K562 (cell line): ENCODE measurements around the gene INHBE. TPM values are rescaled to one million over a fixed set of nuclear protein-coding genes. Genes with fewer than 3 reads are reported as not detected.

Source experiments
- ARID1B ChIP-seq: fragments of 450-650 bp; IDR thresholded peaks from 2 replicates; pipeline ENCODE4 v1.6.1; 2016; ENCODE audit warnings: antibody characterized with exemption, mild to moderate bottlenecking, inconsistent platforms
- BMI1 ChIP-seq: fragments of 150-350 bp; IDR thresholded peaks from 2 replicates; pipeline ENCODE4 v1.6.1; 2014; ENCODE audit warnings: low read length
- CBX8 ChIP-seq: fragments of 200-600 bp; sonication (generic); IDR thresholded peaks from 2 replicates; pipeline ENCODE4 v1.6.1; 2012; ENCODE audit warnings: borderline replicate concordance, mixed run types, low read depth, mild to moderate bottlenecking, moderate library complexity, mixed read lengths, low read length, control low read depth, inconsistent platforms; ENCODE audit not compliant: poor library complexity, severe bottlenecking; ENCODE audit errors: extremely low read depth
- GABPB1 ChIP-seq: sonication (generic); formaldehyde crosslinking; IDR thresholded peaks from 2 replicates; pipeline ENCODE4 v1.8.0; 2022; ENCODE audit warnings: mild to moderate bottlenecking, missing genetic modification reagents
- GABPB2 ChIP-seq: fragments of 250-450 bp; sonication (Bioruptor Pico); conservative IDR thresholded peaks from 2 replicates; pipeline ENCODE4 v1.5.1; 2021; ENCODE audit warnings: mild to moderate bottlenecking
- GTF2F1 ChIP-seq: IDR thresholded peaks from 2 replicates; pipeline ENCODE4 v1.6.1; 2011; ENCODE audit warnings: low read depth, low read length, improper control_type of control experiment
- HSF4 ChIP-seq: fragments of 250-450 bp; sonication (Bioruptor Pico); IDR thresholded peaks from 2 replicates; pipeline ENCODE4 v2.1.2; 2022; ENCODE audit warnings: mild to moderate bottlenecking, moderate library complexity, borderline replicate concordance
- MAZ ChIP-seq, 2 experiments: fragments of 450-650 bp in 1 of 2; sonication (generic) in 1 of 2; formaldehyde crosslinking; IDR thresholded peaks in 1 of 2; conservative IDR thresholded peaks in 1 of 2; 2 replicates each; pipeline versions ENCODE4 v1.4.0 to v1.5.0; 2020; ENCODE audit warnings: mild to moderate bottlenecking in 1 of 2, missing genetic modification reagents in 1 of 2
- MTA1 ChIP-seq: fragments of 450-650 bp; IDR thresholded peaks from 2 replicates; pipeline ENCODE4 v1.6.1; 2017; ENCODE audit warnings: borderline replicate concordance
- RBM39 ChIP-seq: fragments of 200-400 bp; formaldehyde crosslinking; optimal IDR thresholded peaks from 2 replicates; pipeline ENCODE3; 2018; ENCODE audit warnings: low read depth, low read length
- RCOR1 ChIP-seq, 2 experiments: IDR thresholded peaks; 2 replicates each; pipeline ENCODE4 v1.6.1; 2012; ENCODE audit warnings: low read depth in 2 of 2, low read length in 2 of 2, borderline replicate concordance in 1 of 2, improper control_type of control experiment in 1 of 2
- SP1 ChIP-seq: sonication (generic); formaldehyde crosslinking; IDR thresholded peaks from 2 replicates; pipeline ENCODE4 v1.8.1; 2022; ENCODE audit warnings: mild to moderate bottlenecking, missing genetic modification reagents
- TSC22D4 ChIP-seq: fragments of 450-650 bp; IDR thresholded peaks from 2 replicates; pipeline ENCODE4 v1.6.1; 2016; ENCODE audit warnings: missing genetic modification characterization, missing biosample characterization, control low read depth
- USF2 ChIP-seq: sonication (generic); formaldehyde crosslinking; IDR thresholded peaks from 2 replicates; pipeline ENCODE4 v1.5.0; 2020; ENCODE audit warnings: missing genetic modification reagents
- ZNF277 ChIP-seq: fragments of 250-450 bp; sonication (Bioruptor Pico); IDR thresholded peaks from 2 replicates; pipeline ENCODE4 v1.8.0; 2022; ENCODE audit warnings: inconsistent platforms, mild to moderate bottlenecking, moderate library complexity, borderline replicate concordance
- ZNF592 ChIP-seq: fragments of 450-650 bp; IDR thresholded peaks from 2 replicates; pipeline ENCODE4 v1.6.1; 2017; ENCODE audit warnings: antibody characterized with exemption, mild to moderate bottlenecking
- polyA plus RNA-seq, 8 experiments: library from polyadenylated mRNA; depleted of rRNA in 4 of 8; stranded (reverse) in 5 of 8; unstranded in 3 of 8; fragments of >200 nt; fragmentation: Nextera tagmentation in 2 of 8; fragmentation: Illumina TruSeq in 1 of 8; extraction: Ambion mirVana in 2 of 8; extraction: Trizol in 1 of 8; gene quantifications; 2 replicates each; pipeline versions ENCODE4 v1.2.1 to v1.2.3, GENCODE V29; 2011 to 2014; ENCODE audit warnings: inconsistent platforms in 1 of 8, missing spikeins in 1 of 8
- total RNA-seq, 7 experiments: library from RNA; depleted of rRNA in 6 of 7; stranded (reverse); fragments of >200 nt in 6 of 7; fragmentation: Illumina TruSeq in 2 of 7; extraction: Trizol in 2 of 7; gene quantifications; 2 replicates each; pipeline versions ENCODE4 v1.2.1 to v1.2.3, GENCODE V29; 2011 to 2021; ENCODE audit warnings: low replicate concordance in 1 of 7

Gene INHBE
- total and polyA plus RNA-seq, 9 of the 15 experiments (the other 6 are each of a cell fraction or from before 2014, with no cell fraction given): 0.94 to 9.9 (median 7.3) TPM

- no peak for TF ChIP-seq GABPB2 (CRISPR knock-in tag)
- no peak; the same call in 1 of the 2 replicates for TF ChIP-seq ARID1B
- no peak for TF ChIP-seq GTF2F1
- peak; percentile 69; the same call in 1 of the 2 replicates for TF ChIP-seq ZNF592
- TF ChIP-seq GABPB1 (CRISPR knock-in tag): 0 out of 2 replicates have a peak, but pooled peaks have one; percentile 45
- peak in 1 of 2 experiments; percentile 44; a peak in 3 of 4 replicates for TF ChIP-seq MAZ (CRISPR knock-in tag; conservative IDR thresholded peaks at IDR 0.05 in 1 of 2, IDR thresholded peaks at IDR 0.05 in 1 of 2)
- TF ChIP-seq ZNF277 (CRISPR knock-in tag): no peak
- no peak for TF ChIP-seq RBM39
- no peak for TF ChIP-seq CBX8
- TF ChIP-seq HSF4 (CRISPR knock-in tag): no peak
- TF ChIP-seq MTA1: no peak
- no peak for TF ChIP-seq TSC22D4 (tag)
- TF ChIP-seq RCOR1 (IDR thresholded peaks at IDR 0.05; ENCODE audit: borderline replicate concordance in 1 of 2, low read depth in 2 of 2, low read length in 2 of 2): peak in 1 of 2 experiments; percentile 74; a peak in 2 of 4 replicates
- no peak for TF ChIP-seq BMI1
- no peak for TF ChIP-seq SP1
- TF ChIP-seq USF2: no peak
Measured at GRCh38 chr12:57456145-57456700, 1.1 kb downstream of the INHBE start (continued).
